GM06990 (cell line): ENCODE measurements around the gene CHMP4A.

Source experiments
- DNase-seq: peaks from one replicate; pipeline ENCODE4 v3.0.0-alpha.2; 2011; ENCODE audit not compliant: insufficient read length; ENCODE audit errors: extremely low read depth
- H3K27me3 ChIP-seq: replicated peaks from 2 replicates; pipeline ENCODE4 v1.6.0; 2011; ENCODE audit warnings: low read length; ENCODE audit not compliant: control insufficient read depth, insufficient read depth
- H3K36me3 ChIP-seq: 2 replicates; pipeline ENCODE4 v1.5.1; 2011; ENCODE audit warnings: low read length; ENCODE audit not compliant: control insufficient read depth, insufficient read depth
- H3K4me3 ChIP-seq: replicated peaks from 2 replicates; pipeline ENCODE4 v1.5.1; 2011; ENCODE audit warnings: low read depth, mild to moderate bottlenecking, control low read depth, low read length
- TF ChIP-seq, protein P1 (sequence below): IDR thresholded peaks from 2 replicates; pipeline ENCODE4 v1.5.1; 2011; ENCODE audit warnings: low read length, control low read depth, mild to moderate bottlenecking, inconsistent platforms; ENCODE audit not compliant: insufficient read depth, poor library complexity, severe bottlenecking

The CHMP4A gene

GRCh38 chr14:24241829-24242443, 28.6 kb upstream of the CHMP4A start:
- TF ChIP-seq, protein P1, sequence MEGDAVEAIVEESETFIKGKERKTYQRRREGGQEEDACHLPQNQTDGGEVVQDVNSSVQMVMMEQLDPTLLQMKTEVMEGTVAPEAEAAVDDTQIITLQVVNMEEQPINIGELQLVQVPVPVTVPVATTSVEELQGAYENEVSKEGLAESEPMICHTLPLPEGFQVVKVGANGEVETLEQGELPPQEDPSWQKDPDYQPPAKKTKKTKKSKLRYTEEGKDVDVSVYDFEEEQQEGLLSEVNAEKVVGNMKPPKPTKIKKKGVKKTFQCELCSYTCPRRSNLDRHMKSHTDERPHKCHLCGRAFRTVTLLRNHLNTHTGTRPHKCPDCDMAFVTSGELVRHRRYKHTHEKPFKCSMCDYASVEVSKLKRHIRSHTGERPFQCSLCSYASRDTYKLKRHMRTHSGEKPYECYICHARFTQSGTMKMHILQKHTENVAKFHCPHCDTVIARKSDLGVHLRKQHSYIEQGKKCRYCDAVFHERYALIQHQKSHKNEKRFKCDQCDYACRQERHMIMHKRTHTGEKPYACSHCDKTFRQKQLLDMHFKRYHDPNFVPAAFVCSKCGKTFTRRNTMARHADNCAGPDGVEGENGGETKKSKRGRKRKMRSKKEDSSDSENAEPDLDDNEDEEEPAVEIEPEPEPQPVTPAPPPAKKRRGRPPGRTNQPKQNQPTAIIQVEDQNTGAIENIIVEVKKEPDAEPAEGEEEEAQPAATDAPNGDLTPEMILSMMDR: peak; percentile 25
- Histone ChIP-seq H3K4me3 (peak overlapping the region; percentile 73), H3K27me3 (no peaks in the 10 kb centered on the region), H3K36me3 (peaks cover 32% of the 10 kb centered on the region)
- DNase-seq: peak; percentile 96

GRCh38 chr14:24240110-24240918, 27.0 kb upstream of the CHMP4A start:
- no peak overlapping the region for H3K4me3 ChIP-seq
- H3K27me3 ChIP-seq: no peaks in the 10 kb centered on the region
- TF ChIP-seq, protein P1: no peak
- no peak for DNase-seq
- H3K36me3 ChIP-seq: peaks cover 42% of the 10 kb centered on the region

GRCh38 chr14:24238527-24239037, 25.3 kb upstream of the CHMP4A start:
- Histone ChIP-seq H3K36me3 (peaks cover 46% of the 10 kb centered on the region), H3K4me3 (no peak overlapping the region), H3K27me3 (no peaks in the 10 kb centered on the region)
- no peak for DNase-seq
- TF ChIP-seq, protein P1: no peak

GRCh38 chr14:24238123-24238522, 24.8 kb upstream of the CHMP4A start:
- Histone ChIP-seq H3K4me3 (no peak overlapping the region), H3K27me3 (no peaks in the 10 kb centered on the region), H3K36me3 (peaks cover 46% of the 10 kb centered on the region)
- TF ChIP-seq, protein P1: no peak
- no peak for DNase-seq

- H3K4me3 ChIP-seq: no peak overlapping the region
- TF ChIP-seq, protein P1: no peak
- peaks cover 46% of the 10 kb centered on the region for H3K36me3 ChIP-seq
- H3K27me3 ChIP-seq: no peaks in the 10 kb centered on the region
- DNase-seq: no peak
Observed at GRCh38 chr14:24237463-24237955, 24.2 kb upstream of the CHMP4A start.
